Ovary (tissue), 3 donors: ENCODE results near the gene SLAIN1.

Source experiments
- CTCF ChIP-seq, 3 donors: fragments of 450-650 bp in 2 of 3; fragments of 200-600 bp in 1 of 3; IDR thresholded peaks; one replicate each; pipeline versions ENCODE4 v1.5.1 to v1.8.0; 2016 to 2022; ENCODE audit warnings: antibody characterized with exemption in 3 of 3, mild to moderate bottlenecking in 1 of 3
- POLR2A ChIP-seq: fragments of 450-650 bp; IDR thresholded peaks from one replicate; pipeline ENCODE4 v1.6.1; 2017; ENCODE audit warnings: antibody characterized with exemption, mild to moderate bottlenecking, moderate library complexity
- donor health status: DM: no; HTN: no; CAD: no.

- TF ChIP-seq CTCF (IDR thresholded peaks at IDR 0.05) (no peak), POLR2A (no peak)
Measured at GRCh38 chr13:77730572-77730971, 33.1 kb downstream of the SLAIN1 start.
